Chondrocyte (in vitro differentiated cells): ENCODE data around the gene RXFP1. TPM values are rescaled to one million over a fixed set of nuclear protein-coding genes. Genes with fewer than 3 reads are reported as not detected.
A peak's percentile ranks its signal among the peaks of the same experiment; 100 is the strongest.
"Not testable (repeated sequence)": the region's sequence is repeated elsewhere in the genome, so short reads cannot be mapped to it uniquely, and the experiment has no call there.

Experiments used
- DNase-seq: peaks from one replicate; pipeline ENCODE4 v3.0.0; 2021; ENCODE audit warnings: mixed read lengths, low spot score
- H3K27ac Mint-ChIP-seq: one replicate; pipeline ENCODE4 v1.8.0; 2021; ENCODE audit warnings: mild to moderate bottlenecking, moderate library complexity, mixed read lengths; ENCODE audit not compliant: unreplicated experiment
- H3K27me3 Mint-ChIP-seq: 2 replicates; pipeline ENCODE4 v1.8.0; 2021; ENCODE audit warnings: low read depth, mixed read lengths
- H3K36me3 Mint-ChIP-seq: 2 replicates; pipeline ENCODE4 v1.8.0; 2021; ENCODE audit warnings: low read depth, mixed read lengths
- H3K4me1 Mint-ChIP-seq: 2 replicates; pipeline ENCODE4 v1.8.0; 2021; ENCODE audit warnings: low read depth, mild to moderate bottlenecking, mixed read lengths
- H3K4me3 Mint-ChIP-seq: one replicate; pipeline ENCODE4 v1.8.0; 2021; ENCODE audit warnings: mild to moderate bottlenecking, moderate library complexity, mixed read lengths; ENCODE audit not compliant: unreplicated experiment
- H3K9me3 Mint-ChIP-seq: 2 replicates; pipeline ENCODE4 v1.8.0; 2021; ENCODE audit warnings: low read depth, mixed read lengths
- CTCF ChIP-seq: fragments of 200-600 bp; sonication (generic); IDR thresholded peaks from 2 replicates; pipeline ENCODE4 v1.5.0; 2021; ENCODE audit warnings: antibody characterized with exemption, mild to moderate bottlenecking, moderate library complexity
- total RNA-seq: library from RNA; stranded (reverse); gene quantifications from 3 replicates; pipeline ENCODE4 v1.2.1, GENCODE V29; 2021

Gene RXFP1
- total RNA-seq, 1 donor from 2014 or later = not detected

DNA sequence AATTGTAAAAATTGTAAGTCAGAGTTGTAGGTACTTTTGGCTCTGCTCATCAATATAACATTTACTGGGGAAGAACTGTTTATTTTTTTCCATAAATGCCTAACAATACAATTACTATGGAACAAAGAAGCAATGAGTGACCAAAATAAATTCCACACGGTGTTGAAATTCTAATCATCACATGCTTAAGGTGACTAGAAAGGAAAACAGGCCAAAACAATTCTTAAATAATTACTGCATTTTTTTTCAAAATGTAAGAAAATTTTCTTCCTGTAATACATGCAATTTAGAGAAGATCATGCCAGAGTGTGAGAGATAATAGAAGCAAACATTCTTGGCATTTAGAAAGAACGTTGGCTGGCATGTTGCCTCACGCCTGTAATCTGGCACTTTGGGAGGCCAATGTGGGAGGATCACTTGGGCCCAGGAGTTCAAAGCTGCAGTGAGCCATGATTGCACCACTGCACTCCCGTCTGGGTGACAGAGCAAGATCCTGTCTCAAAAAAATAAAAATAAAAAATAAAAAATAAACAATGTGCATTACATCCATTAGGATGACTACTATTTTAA is 127.5 kb downstream of the RXFP1 start:
- Mint-ChIP-seq H3K27me3 (peaks cover 2% of the 10 kb centered on the region), H3K4me1 (peaks cover 13% of the 10 kb centered on the region), H3K4me3 (no peak overlapping the region), H3K27ac (no peak overlapping the region), H3K36me3 (no peaks in the 10 kb centered on the region), H3K9me3 (peaks cover 2% of the 10 kb centered on the region)
- no peak for DNase-seq
- no peak for TF ChIP-seq CTCF

GRCh38 chr4:158652920-158653319 is 131.2 kb downstream of the RXFP1 start:
- Mint-ChIP-seq H3K9me3 (peaks cover 2% of the 10 kb centered on the region), H3K27me3 (no peaks in the 10 kb centered on the region), H3K4me3 (no peak overlapping the region), H3K27ac (no peak overlapping the region), H3K4me1 (peaks cover 4% of the 10 kb centered on the region), H3K36me3 (no peaks in the 10 kb centered on the region)
- DNase-seq = no peak
- no peak for TF ChIP-seq CTCF

GRCh38 chr4:158656439-158656838 is 134.8 kb downstream of the RXFP1 start:
- Mint-ChIP-seq H3K4me3 (no peak overlapping the region), H3K4me1 (peaks cover 4% of the 10 kb centered on the region), H3K36me3 (no peaks in the 10 kb centered on the region), H3K9me3 (no peaks in the 10 kb centered on the region), H3K27ac (no peak overlapping the region), H3K27me3 (peaks cover 4% of the 10 kb centered on the region)
- no peak for DNase-seq
- TF ChIP-seq CTCF = no peak

GRCh38 chr4:158657291-158657690 is 135.6 kb downstream of the RXFP1 start:
- Mint-ChIP-seq H3K36me3 (no peaks in the 10 kb centered on the region), H3K4me1 (peaks cover 4% of the 10 kb centered on the region), H3K9me3 (no peaks in the 10 kb centered on the region), H3K27ac (no peak overlapping the region), H3K27me3 (peaks cover 4% of the 10 kb centered on the region), H3K4me3 (no peak overlapping the region)
- no peak for TF ChIP-seq CTCF
- DNase-seq = peak; percentile 86

DNA sequence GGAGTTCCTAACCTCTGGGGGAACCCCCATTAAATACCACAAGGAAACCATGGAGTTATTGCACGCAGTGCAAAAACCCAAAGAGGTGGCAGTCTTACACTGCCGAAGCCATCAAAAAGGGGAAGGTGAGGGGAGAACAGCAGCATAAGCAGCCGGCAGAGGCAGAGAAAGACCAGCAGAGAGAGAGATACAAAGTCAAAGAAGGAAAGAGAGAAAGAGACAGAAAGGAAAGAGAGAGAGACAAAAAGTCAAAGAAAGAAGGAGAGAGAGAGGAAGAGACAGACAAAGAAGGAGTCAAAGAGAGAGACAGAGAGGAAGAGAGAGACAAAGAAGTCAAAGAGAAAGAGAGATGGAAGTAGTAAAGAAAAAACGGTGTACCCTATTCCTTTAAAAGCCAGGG is 141.6 kb downstream of the RXFP1 start:
- not testable (repeated sequence) for H3K27me3 Mint-ChIP-seq, H3K4me1 Mint-ChIP-seq, H3K36me3 Mint-ChIP-seq, DNase-seq, H3K4me3 Mint-ChIP-seq, H3K9me3 Mint-ChIP-seq, H3K27ac Mint-ChIP-seq

DNA sequence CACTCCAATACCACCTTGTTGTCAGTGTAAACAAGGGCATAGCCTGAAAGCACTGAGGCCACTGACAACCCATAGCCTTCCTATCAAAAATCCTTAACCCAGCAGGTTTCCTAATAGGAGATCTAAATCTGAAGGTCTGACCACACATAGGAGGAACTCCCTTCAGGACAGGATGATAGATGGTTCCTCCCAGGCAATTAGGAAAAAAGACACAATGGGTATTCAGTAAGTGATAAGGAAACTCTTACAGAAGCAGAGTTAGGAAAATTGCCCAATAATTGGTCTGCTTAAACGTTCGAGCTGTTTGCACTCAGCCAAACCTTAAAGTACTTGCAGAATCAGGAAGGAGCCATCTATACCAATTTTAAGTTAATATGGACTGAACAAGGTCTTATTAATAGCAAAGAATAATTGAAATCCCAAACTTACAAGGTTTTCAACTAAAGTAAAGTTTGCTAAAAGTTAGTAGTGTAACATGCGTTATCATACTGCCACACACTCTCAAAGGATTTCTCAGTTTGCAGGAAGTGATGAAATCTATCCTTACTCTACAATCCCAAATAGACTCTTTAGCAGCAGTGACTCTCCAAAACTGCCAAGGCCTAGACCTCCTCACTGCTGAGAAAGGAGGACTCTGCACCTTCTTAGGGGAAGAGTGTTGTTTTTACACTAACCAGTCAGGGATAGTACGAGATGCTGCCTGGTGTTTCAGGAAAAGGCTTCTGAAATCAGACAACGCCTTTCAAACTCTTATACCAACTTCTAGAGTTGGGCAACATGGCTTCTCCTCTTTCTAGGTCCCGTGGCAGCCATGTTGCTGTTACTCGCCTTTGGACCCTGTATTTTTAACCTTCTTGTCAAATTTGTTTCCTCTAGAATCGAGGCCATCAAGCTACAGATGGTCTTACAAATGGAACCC is 142.3 kb downstream of the RXFP1 start:
- not testable (repeated sequence) for H3K4me1 Mint-ChIP-seq, H3K4me3 Mint-ChIP-seq, H3K36me3 Mint-ChIP-seq, H3K27ac Mint-ChIP-seq, H3K9me3 Mint-ChIP-seq, H3K27me3 Mint-ChIP-seq, DNase-seq
